ENCODE data around the gene ZNF618.

DNA sequence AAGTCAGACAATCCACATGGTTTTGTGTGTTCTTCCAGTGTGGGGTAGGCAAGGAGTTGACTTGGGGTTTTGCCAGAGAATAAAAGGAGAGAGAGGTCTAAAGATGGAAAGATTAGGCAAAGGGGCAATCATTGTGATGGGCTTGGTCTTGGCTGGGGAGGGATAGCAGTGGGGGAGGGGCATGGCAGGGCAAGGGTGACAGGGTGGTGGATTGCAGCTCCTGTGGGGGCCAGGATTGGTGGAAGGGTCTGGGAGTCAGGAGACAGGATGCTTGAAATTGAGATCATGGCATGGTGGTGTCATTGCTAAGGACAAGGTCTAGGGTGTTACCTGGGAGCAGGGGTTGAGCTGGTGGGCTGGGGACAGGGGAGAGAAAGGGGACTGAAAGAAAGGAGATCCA lies 57.6 kb downstream of the ZNF618 start:
- TF ChIP-seq, protein P1, sequence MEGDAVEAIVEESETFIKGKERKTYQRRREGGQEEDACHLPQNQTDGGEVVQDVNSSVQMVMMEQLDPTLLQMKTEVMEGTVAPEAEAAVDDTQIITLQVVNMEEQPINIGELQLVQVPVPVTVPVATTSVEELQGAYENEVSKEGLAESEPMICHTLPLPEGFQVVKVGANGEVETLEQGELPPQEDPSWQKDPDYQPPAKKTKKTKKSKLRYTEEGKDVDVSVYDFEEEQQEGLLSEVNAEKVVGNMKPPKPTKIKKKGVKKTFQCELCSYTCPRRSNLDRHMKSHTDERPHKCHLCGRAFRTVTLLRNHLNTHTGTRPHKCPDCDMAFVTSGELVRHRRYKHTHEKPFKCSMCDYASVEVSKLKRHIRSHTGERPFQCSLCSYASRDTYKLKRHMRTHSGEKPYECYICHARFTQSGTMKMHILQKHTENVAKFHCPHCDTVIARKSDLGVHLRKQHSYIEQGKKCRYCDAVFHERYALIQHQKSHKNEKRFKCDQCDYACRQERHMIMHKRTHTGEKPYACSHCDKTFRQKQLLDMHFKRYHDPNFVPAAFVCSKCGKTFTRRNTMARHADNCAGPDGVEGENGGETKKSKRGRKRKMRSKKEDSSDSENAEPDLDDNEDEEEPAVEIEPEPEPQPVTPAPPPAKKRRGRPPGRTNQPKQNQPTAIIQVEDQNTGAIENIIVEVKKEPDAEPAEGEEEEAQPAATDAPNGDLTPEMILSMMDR (IDR thresholded peaks at IDR 0.05; ENCODE audit: low read depth, low read length, poor library complexity, severe bottlenecking), result no peak
- TF ChIP-seq EZH2phosphoT487 (IDR thresholded peaks at IDR 0.05; ENCODE audit: borderline replicate concordance, low read length), result no peak
